Endometrial microvascular endothelial cells (primary cell): ENCODE data around the gene GABRR2. TPM values are rescaled to one million over a fixed set of nuclear protein-coding genes. Genes with fewer than 3 reads are reported as not detected.
"Not testable (repeated sequence)": the region's sequence is repeated elsewhere in the genome, so short reads cannot be mapped to it uniquely, and the experiment has no call there.

Source experiments
- in situ Hi-C: cut with HindIII; loops from 2 replicates; pipeline ENCODE4 v1.10.0; 2017; ENCODE audit warnings: low sequenced_read_pairs, low pct_unique_long_range_greater_than_20kb; ENCODE audit errors: inconsistent ontology term
- total RNA-seq: library from RNA; depleted of rRNA; stranded (reverse); fragments of >200 nt; gene quantifications from one replicate; pipeline ENCODE4 v1.2.3, GENCODE V29; 2015; ENCODE audit errors: inconsistent ontology term

Gene GABRR2
- total RNA-seq, 1 donor from 2014 or later, result not detected

- in situ Hi-C loops, result no loop called here
Measured at GRCh38 chr6:89239338-89239737, 75.8 kb downstream of the GABRR2 start.

DNA sequence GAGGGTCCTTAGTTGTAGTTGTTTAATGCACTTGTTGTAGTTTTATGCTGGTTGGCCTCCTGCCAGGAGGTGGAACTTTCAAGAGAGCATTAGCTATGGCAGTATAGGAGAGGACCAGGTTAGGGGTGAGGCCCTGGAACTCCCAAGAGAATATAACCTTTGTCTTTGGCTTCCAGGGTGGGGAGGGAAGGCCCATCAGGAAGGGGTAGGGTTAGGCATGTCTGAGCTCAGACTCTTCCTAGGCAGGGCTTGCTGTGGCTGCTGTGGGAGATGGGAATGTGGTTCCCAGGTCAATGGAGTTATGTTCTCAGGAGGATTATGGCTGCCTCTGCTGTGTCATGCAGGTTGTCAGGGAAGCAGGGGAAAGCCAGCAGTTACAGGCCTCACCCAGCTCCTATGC lies 77.9 kb downstream of the GABRR2 start:
- in situ Hi-C loops, result no loop called here

- in situ Hi-C loops, result not testable (repeated sequence)
Measured at GRCh38 chr6:89233605-89234004, 81.5 kb downstream of the GABRR2 start.

DNA sequence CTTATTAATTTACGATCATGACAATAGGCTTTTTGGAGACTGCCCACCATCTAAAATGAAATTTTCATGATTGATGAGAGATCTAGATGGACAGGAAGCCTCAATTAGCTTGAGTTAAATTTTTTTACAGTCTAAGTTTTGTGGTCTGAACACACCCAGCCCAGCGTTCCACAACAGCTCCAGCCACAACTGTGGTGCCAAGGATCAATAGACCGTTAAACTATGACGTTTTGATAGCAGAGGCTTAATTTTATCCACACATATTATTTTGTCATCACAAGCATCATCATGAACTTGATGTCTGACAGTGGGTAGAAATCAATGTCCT lies 92.4 kb downstream of the GABRR2 start:
- in situ Hi-C loops, result no loop called here

- in situ Hi-C loops, result no loop called here
Measured at GRCh38 chr6:89221971-89222711, 93.0 kb downstream of the GABRR2 start.

- in situ Hi-C loops, result no loop called here
Measured at GRCh38 chr6:89221129-89221528, 94.0 kb downstream of the GABRR2 start.

DNA sequence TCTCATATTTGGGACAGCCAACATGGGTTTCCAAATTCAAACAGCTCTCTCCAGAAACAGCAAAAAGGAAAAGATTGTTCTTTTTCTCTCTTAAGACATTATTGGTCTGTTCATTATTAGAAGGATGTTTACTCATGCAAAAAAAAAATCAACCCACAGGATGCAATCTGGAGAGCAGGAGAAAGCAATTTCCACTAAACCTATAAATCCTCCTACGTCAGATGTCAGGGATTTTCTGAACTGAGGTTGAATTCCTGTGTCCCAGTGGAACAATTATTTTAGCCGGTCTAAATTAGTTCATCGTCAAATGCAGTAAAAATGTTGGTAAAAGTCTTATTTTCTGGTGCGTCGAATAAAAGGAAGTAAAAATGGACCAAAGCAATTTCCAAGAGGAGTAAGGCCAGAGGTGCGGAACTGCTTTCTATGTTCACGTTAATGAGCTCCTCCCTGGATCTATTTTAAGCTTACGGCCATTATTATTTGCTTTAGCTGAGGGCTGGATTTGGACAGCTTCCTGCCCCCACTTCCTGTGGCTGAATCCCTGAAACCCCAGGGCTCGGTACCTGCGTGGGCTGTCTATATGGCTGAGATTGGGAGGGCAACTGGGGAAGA lies 97.7 kb downstream of the GABRR2 start, which contains the start of gene GABRR1:
Gene GABRR1 (minus strand): TSS at position 60 of the 612 bp plus-strand sequence. CDS start 36 bp downstream, at position 24.
- in situ Hi-C loops, result no loop called here

- in situ Hi-C loops, result no loop called here
Measured at GRCh38 chr6:89216411-89216810, 98.7 kb downstream of the GABRR2 start.

DNA sequence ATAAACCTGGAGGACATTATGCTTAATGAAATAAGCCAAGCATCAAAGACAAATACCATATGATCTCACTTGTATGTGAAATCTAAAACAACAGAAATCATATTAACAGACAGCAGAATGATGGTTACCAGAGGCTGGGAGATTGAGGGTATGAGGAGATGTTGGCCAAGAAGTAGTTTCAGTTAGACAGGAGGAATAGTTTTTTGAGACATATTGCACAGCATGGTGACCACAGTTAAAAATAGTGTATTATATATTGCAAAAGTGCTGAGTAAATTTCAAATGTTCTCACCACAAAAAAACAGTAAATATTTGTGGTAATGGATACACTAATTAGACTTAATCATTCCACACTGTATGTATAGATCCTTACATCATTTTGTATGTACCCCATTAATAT lies 99.7 kb downstream of the GABRR2 start:
- in situ Hi-C loops, result no loop called here

DNA sequence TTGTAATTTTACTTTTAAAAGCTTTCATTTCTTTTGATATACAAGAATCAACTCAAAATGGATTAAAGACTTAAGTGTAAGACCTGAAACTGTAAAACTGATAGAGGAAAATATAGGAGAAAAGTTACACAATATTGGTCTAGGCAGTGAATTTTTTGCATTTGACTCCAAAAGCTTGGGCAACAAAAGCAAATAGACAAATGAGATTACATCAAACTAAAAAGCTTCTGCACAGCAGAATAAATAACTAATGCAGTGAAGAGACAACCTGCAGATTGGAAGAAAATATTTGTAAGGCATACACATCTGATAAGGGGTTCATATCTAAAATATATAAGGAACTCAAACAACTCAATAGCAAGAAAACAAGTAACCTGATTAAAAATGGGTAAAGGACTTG lies 100.9 kb downstream of the GABRR2 start:
- in situ Hi-C loops, result no loop called here

DNA sequence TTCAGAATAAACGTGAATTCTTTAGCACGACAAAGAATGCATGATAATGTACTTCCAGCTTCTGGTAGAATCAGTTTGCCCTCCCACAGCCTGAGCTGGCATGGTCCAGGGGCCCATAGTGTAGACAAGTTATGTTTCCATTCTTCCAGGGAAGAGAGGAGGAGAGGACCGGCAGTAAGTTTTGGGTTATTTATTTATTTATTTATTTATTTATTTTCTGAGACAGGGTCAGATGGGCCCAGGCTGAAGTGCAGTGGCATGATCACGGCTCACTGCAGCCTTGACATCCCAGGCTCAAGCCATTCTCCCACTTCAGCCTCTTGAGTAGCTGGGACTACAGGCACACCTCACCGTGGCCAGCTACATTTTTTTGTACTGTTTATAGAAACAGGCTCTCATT lies 102.6 kb downstream of the GABRR2 start:
- in situ Hi-C loops, result no loop called here

DNA sequence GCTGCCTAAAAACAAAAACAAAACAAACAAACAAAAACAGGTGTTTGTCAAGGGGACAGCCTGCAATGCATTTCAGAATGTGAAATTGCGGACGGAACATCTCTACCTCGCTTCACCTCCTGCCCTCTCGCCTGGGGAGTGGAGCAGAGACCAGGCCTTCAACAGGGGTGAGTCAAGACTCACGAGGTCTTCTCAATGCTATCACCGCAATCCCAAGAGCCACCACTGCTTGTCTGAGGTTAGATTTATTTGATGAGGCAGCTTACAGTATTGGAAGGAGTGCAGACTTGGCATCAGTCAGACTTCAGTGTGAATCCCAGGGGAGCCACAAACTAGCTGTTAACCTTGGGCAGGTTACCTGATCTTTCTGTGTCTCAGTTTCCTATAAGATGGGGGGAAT lies 105.6 kb downstream of the GABRR2 start:
- in situ Hi-C loops, result no loop called here

DNA sequence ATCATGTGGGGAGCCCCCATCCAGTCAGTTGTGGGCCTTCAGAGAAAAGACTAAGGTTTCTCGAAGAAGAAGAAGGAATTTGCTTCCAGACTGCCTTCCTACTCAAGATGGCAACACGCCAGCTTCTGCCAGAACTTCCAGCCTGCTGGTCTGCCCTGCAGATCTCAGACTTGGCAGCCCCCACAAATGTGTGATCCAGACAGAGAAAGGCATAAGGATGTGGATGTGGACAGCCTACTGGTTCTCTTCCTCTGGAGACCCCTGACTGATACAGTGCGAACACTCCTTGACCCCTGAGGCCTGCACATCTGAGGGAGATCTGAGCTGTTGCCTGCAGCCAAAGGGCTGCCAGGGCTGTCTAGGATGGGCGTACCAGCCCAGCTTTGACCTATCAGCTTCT lies 106.5 kb downstream of the GABRR2 start:
- in situ Hi-C loops, result no loop called here

Other genes starting within 250 kb of the GABRR2 start
- 40.2 TPM for gene PNRC1, start 234.5 kb downstream of the GABRR2 start, total RNA-seq
- 0.09 TPM for gene SRSF12, start 197.2 kb downstream of the GABRR2 start, total RNA-seq
- 15.2 TPM for gene PM20D2, start 169.2 kb downstream of the GABRR2 start, total RNA-seq
- not detected for gene GABRR1, start 97.9 kb downstream of the GABRR2 start, total RNA-seq
- gene UBE2J1, start 37.4 kb upstream of the GABRR2 start, total RNA-seq, result 52.8 TPM
- not detected for gene RRAGD, start 97.0 kb upstream of the GABRR2 start, total RNA-seq
- 7.0 TPM for gene ANKRD6, start 117.9 kb upstream of the GABRR2 start, total RNA-seq